Measurements from ENCODE around the gene SLC9A3.

GRCh38 chr5:485946-486491 lies 38.2 kb downstream of the SLC9A3 start:
- TF ChIP-seq CTCF (conservative IDR thresholded peaks at IDR 0.05 in 1 of 2, IDR thresholded peaks at IDR 0.05 in 1 of 2; ENCODE audit: extremely low read depth in 1 of 2, insufficient read depth in 1 of 2, low read depth in 1 of 2, low read length in 2 of 2), result no peak
- no peak for TF ChIP-seq EZH2 (IDR thresholded peaks at IDR 0.05; ENCODE audit: borderline replicate concordance, low read length)

Data from mammary epithelial cell (primary cell).